CD4-positive, alpha-beta T cell treated with Interleukin-21 for 1 hour (primary cell): ENCODE measurements around the gene NOL4L.
"Not testable (repeated sequence)": the region's sequence is repeated elsewhere in the genome, so short reads cannot be mapped to it uniquely, and the experiment has no call there.

ENCODE experiments used
- DNase-seq: peaks from one replicate; pipeline ENCODE4 v3.0.0-alpha.2; 2020

NOL4L gene

DNA sequence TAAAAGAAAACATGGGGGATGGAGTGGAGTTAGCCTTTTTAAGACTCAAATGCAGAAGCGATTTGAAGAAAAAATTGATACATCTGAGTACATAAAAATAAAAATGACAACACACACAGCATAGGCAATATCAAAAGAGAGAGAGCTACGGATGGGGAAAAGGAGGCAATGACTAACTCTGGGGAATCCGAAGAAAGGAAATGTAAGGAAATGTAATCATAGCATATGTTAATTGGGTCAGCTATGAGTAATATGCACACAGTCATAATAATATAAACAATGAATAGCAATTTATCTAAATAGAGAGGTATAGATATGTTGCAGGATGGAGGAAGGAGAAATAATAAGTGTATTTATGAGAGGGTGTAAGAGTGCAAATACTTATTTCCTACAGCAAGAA, 83.4 kb downstream of the NOL4L start:
- no peak for DNase-seq

DNA sequence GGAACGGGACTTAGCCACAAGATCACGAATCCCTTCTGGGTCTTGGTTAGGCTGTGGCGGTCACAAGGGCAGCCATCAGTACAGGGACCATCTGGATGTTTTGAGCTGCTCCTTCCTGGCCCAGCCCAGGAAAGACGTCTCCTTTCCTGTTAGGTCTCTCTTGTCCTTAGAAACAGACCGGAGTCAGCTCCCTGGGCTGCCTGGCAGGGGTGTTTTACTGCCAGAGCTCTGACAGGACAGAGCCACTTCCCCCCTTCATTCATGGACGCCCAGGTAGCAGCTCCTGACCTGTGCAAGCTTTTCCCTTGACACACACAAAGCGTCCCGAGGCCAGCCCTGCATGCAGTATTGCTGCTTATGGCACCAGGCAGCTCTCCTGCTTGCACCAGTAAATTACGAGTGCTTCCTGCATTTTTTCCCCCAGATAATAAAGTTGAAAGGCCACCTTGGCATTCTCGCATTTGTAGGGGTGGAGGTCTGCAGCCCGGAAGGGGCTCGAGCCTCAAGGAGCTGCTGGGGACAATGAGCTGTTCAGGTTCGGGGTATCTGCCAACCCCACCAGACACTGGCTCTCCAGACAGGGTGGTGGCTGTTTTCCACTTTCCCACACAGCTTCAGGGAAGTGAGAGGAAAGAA, 87.4 kb downstream of the NOL4L start:
- DNase-seq: no peak

DNA sequence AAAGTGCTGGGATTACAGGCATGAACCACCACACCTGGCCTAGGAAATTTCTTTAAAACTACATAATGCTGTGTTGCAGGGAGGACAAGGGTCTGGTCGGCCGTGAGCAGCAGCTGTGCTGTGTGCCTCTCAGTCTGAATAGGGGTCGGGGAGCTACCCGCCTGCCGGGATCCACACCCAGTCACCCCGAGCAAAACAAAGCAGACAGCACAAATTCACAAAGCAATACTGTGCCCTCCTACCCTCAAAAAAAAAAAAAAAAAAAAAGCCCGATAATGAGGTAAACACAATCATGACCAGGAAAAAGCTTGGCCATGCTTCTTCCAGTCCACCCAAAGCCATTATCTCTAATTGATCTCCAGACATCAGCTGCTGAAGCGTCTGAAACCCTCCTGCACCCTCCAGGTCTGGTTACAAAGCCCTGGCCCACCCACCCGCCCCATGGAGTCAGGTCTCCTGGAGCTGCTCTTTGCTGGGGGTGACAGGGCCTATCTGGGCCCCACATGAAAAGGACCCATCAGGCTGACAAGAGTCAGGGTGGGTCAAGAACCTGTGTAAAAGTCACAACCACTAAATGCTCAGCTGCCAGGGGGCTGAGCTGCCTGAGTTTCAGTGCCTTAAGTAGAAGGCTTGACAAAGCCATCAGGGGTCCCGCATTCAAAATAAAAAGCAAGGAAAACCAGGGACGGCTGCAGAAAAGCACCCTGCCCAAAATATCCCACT, 88.2 kb downstream of the NOL4L start:
- DNase-seq: no peak

- DNase-seq: no peak
Observed at GRCh38 chr20:32495949-32496348, 89.2 kb downstream of the NOL4L start.

DNA sequence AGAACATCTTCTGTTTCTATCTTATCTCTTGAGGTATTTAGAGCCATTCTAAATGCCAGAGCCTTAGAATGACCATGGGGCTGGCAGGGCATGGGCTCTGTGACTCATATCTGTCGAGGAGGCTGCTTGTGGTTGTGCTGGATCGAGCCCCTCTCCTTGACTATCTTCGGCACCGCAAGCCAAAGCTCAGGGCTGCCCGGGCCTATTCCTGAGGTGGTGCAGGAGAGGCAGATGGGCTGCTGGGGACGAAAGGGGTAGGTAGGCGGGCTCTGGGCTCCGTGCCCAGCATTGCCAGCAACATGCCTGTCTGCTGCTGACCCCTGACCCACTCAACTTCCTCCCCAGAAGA, 89.9 kb downstream of the NOL4L start:
- DNase-seq: no peak

GRCh38 chr20:32494483-32495216, 90.5 kb downstream of the NOL4L start:
- no peak for DNase-seq

- no peak for DNase-seq
Observed at GRCh38 chr20:32493356-32493755, 91.8 kb downstream of the NOL4L start.

GRCh38 chr20:32491764-32492151, 93.4 kb downstream of the NOL4L start:
- DNase-seq: not testable (repeated sequence)

DNA sequence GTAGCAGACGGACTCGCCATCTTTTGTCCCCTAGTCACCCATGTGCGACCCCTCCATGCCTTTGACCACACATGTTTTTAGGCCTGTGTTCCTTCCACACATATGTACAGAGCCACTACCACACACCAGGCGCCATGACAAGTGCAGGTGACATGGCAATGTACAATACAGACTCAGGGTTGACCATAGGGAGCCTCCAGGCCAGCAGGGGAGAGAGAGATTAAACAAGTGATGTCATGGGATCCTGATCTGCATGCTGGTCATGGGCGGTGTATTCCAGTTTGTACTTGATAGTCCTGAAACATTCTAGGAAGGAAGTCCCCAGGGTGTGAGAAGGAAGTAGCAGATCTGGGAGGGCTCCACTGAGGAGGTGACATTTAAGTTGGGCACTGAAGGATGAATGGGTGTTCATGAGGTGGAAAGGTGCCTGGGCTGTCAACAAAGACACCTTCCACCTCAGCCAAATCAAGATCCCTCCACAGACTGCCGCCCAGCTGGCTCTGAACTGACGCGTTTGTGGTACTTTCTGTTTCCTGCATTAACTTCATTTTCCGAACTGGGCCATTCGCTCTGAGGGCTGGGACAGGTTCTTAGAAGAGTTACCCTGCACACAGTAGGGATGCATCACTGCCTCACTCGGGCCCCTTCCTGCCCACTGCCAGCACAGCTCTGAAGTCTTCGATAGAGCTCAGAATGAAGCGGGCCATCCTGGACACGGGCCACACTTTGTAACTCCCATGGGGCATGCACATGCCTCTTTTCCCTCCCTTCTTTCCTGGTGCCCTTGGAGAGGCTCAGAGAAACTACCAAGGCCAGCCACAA, 94.0 kb downstream of the NOL4L start:
- no peak for DNase-seq

DNA sequence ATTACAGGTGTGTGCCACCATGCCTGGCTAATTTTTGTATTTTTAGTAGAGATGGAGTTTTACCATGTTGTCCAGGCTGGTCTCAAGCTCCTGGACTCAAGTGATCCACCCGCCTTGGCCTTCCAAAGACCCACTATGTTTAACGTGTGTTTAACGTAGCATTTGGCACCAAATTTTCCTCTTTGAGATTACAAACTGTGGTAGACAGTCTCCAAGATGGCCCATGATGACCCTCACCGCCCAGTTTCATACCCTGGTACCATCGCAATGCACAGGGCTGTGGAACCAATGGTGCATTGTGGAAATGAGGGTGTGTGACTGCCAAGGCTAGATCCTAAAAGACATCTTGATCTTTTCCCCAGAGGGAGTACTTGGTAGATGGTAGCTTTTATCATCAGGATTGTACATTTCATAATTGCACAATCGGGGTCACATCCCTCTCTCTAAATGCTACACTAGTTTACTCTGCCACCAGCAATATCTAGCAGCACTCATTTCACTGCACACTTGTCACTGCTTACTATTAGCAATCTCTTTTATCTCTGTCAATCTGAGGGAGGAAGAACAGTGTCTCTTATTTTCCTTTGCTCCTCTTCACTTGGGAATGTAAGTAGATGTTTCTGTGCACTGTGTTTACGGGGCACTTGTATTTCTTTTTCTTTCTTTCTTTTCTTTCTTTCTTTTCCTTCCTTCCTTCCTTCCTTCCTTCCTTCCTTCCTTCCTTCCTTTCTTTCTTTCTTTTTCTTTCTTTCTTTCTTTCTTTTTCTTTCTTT, 96.9 kb downstream of the NOL4L start:
- DNase-seq: no peak

- DNase-seq: no peak
Observed at GRCh38 chr20:32487381-32487780, 97.8 kb downstream of the NOL4L start.

DNA sequence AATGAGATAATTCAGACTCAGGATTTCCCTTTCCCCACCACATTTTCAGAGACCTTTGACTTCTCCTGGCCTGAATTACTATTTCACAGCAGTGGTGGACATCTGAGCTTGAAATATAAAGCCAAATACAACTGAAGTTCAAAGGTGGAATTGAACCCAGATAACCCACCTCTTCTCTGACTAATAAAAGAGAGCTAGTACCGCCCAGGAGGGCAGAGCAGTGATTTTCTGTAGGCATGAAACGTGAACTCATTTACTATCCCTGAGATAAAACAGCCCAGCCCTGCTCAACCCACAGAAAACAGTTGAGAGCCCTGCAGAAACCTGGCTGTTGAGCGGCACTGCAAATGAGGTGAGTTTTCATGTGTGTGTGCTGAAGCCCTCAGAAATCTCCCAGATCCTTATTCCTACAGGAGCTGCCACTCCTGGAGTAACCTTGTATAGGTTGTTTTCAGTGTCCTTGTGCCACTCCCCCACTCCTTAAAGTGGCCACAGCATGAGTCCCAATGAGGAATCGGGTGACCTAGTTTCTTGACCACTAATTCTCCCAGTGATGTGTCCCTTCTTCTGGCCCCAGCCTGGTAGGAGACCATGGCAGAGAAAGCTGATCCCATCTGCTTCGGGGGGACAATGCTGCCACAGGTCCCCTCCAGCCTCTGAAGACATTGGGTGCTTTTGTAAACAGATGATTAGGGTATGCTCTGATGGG, 99.2 kb downstream of the NOL4L start:
- DNase-seq: no peak

DNA sequence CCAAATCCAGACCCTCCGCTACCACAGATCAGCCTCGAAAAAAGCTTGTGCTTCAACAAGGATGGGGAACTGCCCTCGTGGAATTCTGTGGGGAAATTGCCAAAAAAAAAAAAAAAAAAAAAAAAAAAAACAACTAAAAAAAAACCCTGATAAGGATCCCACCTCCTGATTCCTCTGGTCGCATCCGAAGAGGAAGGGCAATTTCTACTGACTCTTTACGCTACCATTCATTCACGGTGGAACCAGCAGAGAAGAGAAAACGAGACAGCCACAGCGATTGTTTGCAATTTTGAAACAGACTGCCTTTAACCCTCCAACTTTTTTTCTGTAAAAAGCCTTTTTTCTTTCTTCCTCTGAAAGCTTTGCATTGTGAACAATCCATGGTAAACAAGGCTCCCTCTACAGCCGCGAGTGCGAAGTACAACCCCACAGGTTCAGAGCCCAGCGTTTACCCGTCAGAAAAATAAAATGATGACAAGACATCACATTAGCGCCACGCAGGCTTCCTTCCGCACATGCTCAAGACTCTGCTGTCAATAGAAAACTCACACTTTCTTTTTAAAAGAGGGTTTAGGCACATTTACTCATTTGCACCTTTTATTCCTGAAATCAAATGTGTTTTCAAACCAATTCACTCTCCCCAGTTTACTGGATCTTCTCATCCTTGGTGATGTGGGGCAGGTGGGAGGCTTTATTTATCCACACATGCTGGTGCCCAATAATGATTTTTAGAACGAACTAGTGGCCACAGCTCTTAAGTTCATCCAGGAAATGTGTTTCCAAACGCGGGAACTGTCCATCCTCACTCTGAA, 100.0 kb downstream of the NOL4L start:
- peak; percentile 88 for DNase-seq

- peak; percentile 19 for DNase-seq
Observed at GRCh38 chr20:32484225-32484957, 100.7 kb downstream of the NOL4L start.

GRCh38 chr20:32483351-32484224, 101.5 kb downstream of the NOL4L start:
- DNase-seq: peak; percentile 79

DNA sequence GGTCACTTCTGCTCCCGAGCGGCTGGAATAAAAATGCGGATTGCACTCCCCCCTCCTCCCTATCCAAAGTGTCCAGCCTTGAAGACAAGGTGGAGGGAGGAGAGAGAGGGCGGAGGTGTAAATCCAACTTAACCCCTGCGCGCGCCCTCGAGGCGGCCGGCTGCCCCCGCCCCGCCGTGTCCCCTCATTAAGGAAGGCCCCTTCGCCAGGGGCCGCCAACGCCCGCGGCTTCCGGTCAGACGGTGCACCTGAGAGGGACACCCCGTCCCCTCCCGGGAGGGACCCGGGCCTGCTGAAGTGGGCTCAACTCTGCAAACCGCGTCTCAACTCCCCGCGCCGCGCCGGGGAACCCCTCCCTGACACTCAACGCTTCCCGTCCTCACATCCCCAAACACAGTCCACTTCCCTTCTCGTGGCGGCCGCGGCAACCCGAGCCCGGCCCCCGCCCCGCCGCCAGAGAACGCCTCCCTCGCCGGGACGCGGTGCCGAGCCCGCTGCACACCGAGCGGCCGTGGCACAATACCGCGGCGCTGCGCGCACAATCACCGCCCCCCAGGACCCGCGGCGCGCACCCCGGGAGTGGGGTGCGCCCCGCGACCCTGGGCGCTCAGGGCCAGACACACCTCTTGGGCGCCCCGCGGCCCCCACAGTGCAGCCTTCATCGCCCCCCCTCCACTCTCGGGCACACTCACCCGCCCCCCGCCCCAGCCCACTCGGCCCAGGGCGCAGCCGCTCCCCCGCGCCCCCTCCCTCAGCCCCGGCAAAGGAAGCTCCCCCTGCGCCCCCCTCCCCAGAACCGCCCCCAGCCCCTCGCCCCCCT, 102.5 kb downstream of the NOL4L start:
- peak; percentile 42 for DNase-seq

GRCh38 chr20:32482143-32482441, 103.0 kb downstream of the NOL4L start:
- no peak for DNase-seq
